ENCODE data around the gene DCANP1.

The DCANP1 gene

GRCh38 chr5:135396459-135397055 lies 50.6 kb downstream of the DCANP1 start:
- peaks cover 40% of the 10 kb centered on the region for H3K4me1 ChIP-seq (ENCODE audit: insufficient read depth, poor library complexity, severe bottlenecking)

GRCh38 chr5:135395866-135396265 lies 51.3 kb downstream of the DCANP1 start:
- no peak overlapping the region for H3K4me3 ChIP-seq (ENCODE audit: severe bottlenecking)
- peaks cover 46% of the 10 kb centered on the region for H3K4me1 ChIP-seq (ENCODE audit: insufficient read depth, poor library complexity, severe bottlenecking)
- peaks cover 39% of the 10 kb centered on the region for H3K36me3 ChIP-seq (ENCODE audit: low read depth)
- H3K9me3 ChIP-seq (ENCODE audit: severe bottlenecking): no peaks in the 10 kb centered on the region
- no peaks in the 10 kb centered on the region for H3K27me3 ChIP-seq (ENCODE audit: insufficient read depth, poor library complexity, severe bottlenecking)
- ATAC-seq (ENCODE audit: low read depth) (no peak), DNase-seq (ENCODE audit: low spot score) (no peak)
- no peak for TF ChIP-seq CTCF (IDR thresholded peaks at IDR 0.05; ENCODE audit: poor library complexity, severe bottlenecking)
- no peak overlapping the region for H3K27ac ChIP-seq (ENCODE audit: poor library complexity, severe bottlenecking)

More at GRCh38 chr5:135396459-135397055, 50.6 kb downstream of the DCANP1 start:
- ATAC-seq (ENCODE audit: low read depth) (no peak), DNase-seq (ENCODE audit: low spot score) (no peak)
- no peak for TF ChIP-seq CTCF (IDR thresholded peaks at IDR 0.05; ENCODE audit: poor library complexity, severe bottlenecking)
- no peak overlapping the region for H3K27ac ChIP-seq (ENCODE audit: poor library complexity, severe bottlenecking)
- peaks cover 39% of the 10 kb centered on the region for H3K36me3 ChIP-seq (ENCODE audit: low read depth)
- H3K9me3 ChIP-seq (ENCODE audit: severe bottlenecking): no peaks in the 10 kb centered on the region
- no peak overlapping the region for H3K4me3 ChIP-seq (ENCODE audit: severe bottlenecking)
- H3K27me3 ChIP-seq (ENCODE audit: insufficient read depth, poor library complexity, severe bottlenecking): no peaks in the 10 kb centered on the region

- Histone ChIP-seq H3K36me3 (ENCODE audit: low read depth) (peaks cover 39% of the 10 kb centered on the region), H3K9me3 (ENCODE audit: severe bottlenecking) (no peaks in the 10 kb centered on the region), H3K27ac (ENCODE audit: poor library complexity, severe bottlenecking) (no peak overlapping the region), H3K4me1 (ENCODE audit: insufficient read depth, poor library complexity, severe bottlenecking) (peaks cover 48% of the 10 kb centered on the region), H3K4me3 (ENCODE audit: severe bottlenecking) (no peak overlapping the region), H3K27me3 (ENCODE audit: insufficient read depth, poor library complexity, severe bottlenecking) (no peaks in the 10 kb centered on the region)
- TF ChIP-seq CTCF (IDR thresholded peaks at IDR 0.05; ENCODE audit: poor library complexity, severe bottlenecking): no peak
- ATAC-seq (ENCODE audit: low read depth): no peak
- no peak for DNase-seq (ENCODE audit: low spot score)
Observed at GRCh38 chr5:135395451-135395850, 51.7 kb downstream of the DCANP1 start.
